HEK293 (cell line): ENCODE results near the gene ASRGL1.

Experiments
- CTCF ChIP-seq: fragments of 450-650 bp; formaldehyde crosslinking; IDR thresholded peaks from 2 replicates; pipeline ENCODE4 v1.5.1; 2016; ENCODE audit warnings: missing biosample characterization, missing genetic modification characterization
- MYNN ChIP-seq: fragments of 450-650 bp; formaldehyde crosslinking; IDR thresholded peaks from 2 replicates; pipeline ENCODE4 v1.5.1; 2016; ENCODE audit warnings: missing biosample characterization, missing genetic modification characterization, borderline replicate concordance

GRCh38 chr11:62399172-62399877 is 62.1 kb downstream of the ASRGL1 start:
- TF ChIP-seq MYNN (tag by site-specific recombination) (no peak), CTCF (tag by site-specific recombination) (no peak)
